KMS-11 (cell line): ENCODE measurements around the gene ACSF2.

Experiments
- H2AFZ ChIP-seq: fragments of 200-600 bp; sonication (generic); 2 replicates; pipeline ENCODE4 v1.6.1; 2016; ENCODE audit warnings: antibody characterized with exemption, mixed run types, low read depth
- H3K27ac ChIP-seq: fragments of 200-600 bp; sonication (generic); 2 replicates; pipeline ENCODE4 v1.6.1; 2016; ENCODE audit warnings: mild to moderate bottlenecking, mixed run types
- H3K27me3 ChIP-seq: fragments of 200-600 bp; sonication (generic); 2 replicates; pipeline ENCODE4 v1.6.1; 2017; ENCODE audit warnings: mild to moderate bottlenecking, low read depth, mixed run types, moderate library complexity; ENCODE audit not compliant: insufficient read depth
- H3K36me3 ChIP-seq: fragments of 200-600 bp; sonication (generic); 2 replicates; pipeline ENCODE4 v1.6.1; 2017; ENCODE audit warnings: mild to moderate bottlenecking, mixed run types; ENCODE audit not compliant: insufficient read depth
- H3K4me1 ChIP-seq: fragments of 200-600 bp; sonication (generic); 2 replicates; pipeline ENCODE4 v1.6.1; 2016; ENCODE audit warnings: mild to moderate bottlenecking, low read depth, mixed run types; ENCODE audit not compliant: poor library complexity, severe bottlenecking
- H3K4me2 ChIP-seq: fragments of 200-600 bp; sonication (generic); 2 replicates; pipeline ENCODE4 v1.7.0; 2016; ENCODE audit warnings: mild to moderate bottlenecking, mixed run types
- H3K4me3 ChIP-seq: fragments of 200-600 bp; sonication (generic); IDR thresholded peaks from 2 replicates; pipeline ENCODE4 v1.6.1; 2017; ENCODE audit warnings: low read depth, low read length, mixed read lengths; ENCODE audit not compliant: insufficient read depth
- H3K79me2 ChIP-seq: fragments of 200-600 bp; sonication (generic); 2 replicates; pipeline ENCODE4 v1.6.1; 2016; ENCODE audit warnings: low read depth, mixed run types; ENCODE audit not compliant: insufficient read depth
- H3K9ac ChIP-seq: fragments of 200-600 bp; sonication (generic); 2 replicates; pipeline ENCODE4 v1.6.1; 2016; ENCODE audit warnings: mild to moderate bottlenecking, mixed run types
- H4K20me1 ChIP-seq: fragments of 200-600 bp; sonication (generic); 2 replicates; pipeline ENCODE4 v1.6.1; 2016; ENCODE audit warnings: mild to moderate bottlenecking, mixed run types; ENCODE audit not compliant: insufficient read depth
- TF ChIP-seq, protein P1 (sequence below): fragments of 200-600 bp; sonication (generic); conservative IDR thresholded peaks from 2 replicates; pipeline ENCODE4 v1.6.1; 2017; ENCODE audit warnings: low read depth, mild to moderate bottlenecking, antibody characterized with exemption, low read length, moderate library complexity, mixed read lengths

The ACSF2 gene

GRCh38 chr17:50464736-50465135 is 38.7 kb downstream of the ACSF2 start:
- no peaks in the 10 kb centered on the region for H3K36me3 ChIP-seq
- H4K20me1 ChIP-seq, result no peaks in the 10 kb centered on the region
- no peak overlapping the region for H3K4me2 ChIP-seq
- no peak overlapping the region for H3K9ac ChIP-seq
- H3K27me3 ChIP-seq, result no peaks in the 10 kb centered on the region
- H3K27ac ChIP-seq, result no peak overlapping the region
- H2AFZ ChIP-seq, result no peak overlapping the region
- H3K4me1 ChIP-seq, result no peaks in the 10 kb centered on the region
- no peaks in the 10 kb centered on the region for H3K79me2 ChIP-seq
- TF ChIP-seq, protein P1, sequence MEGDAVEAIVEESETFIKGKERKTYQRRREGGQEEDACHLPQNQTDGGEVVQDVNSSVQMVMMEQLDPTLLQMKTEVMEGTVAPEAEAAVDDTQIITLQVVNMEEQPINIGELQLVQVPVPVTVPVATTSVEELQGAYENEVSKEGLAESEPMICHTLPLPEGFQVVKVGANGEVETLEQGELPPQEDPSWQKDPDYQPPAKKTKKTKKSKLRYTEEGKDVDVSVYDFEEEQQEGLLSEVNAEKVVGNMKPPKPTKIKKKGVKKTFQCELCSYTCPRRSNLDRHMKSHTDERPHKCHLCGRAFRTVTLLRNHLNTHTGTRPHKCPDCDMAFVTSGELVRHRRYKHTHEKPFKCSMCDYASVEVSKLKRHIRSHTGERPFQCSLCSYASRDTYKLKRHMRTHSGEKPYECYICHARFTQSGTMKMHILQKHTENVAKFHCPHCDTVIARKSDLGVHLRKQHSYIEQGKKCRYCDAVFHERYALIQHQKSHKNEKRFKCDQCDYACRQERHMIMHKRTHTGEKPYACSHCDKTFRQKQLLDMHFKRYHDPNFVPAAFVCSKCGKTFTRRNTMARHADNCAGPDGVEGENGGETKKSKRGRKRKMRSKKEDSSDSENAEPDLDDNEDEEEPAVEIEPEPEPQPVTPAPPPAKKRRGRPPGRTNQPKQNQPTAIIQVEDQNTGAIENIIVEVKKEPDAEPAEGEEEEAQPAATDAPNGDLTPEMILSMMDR, result no peak
- no peak overlapping the region for H3K4me3 ChIP-seq

GRCh38 chr17:50465171-50465570 is 39.2 kb downstream of the ACSF2 start:
- Histone ChIP-seq H3K4me1 (no peaks in the 10 kb centered on the region), H3K27me3 (no peaks in the 10 kb centered on the region), H2AFZ (no peak overlapping the region), H3K27ac (no peak overlapping the region), H3K4me2 (no peak overlapping the region), H3K79me2 (no peaks in the 10 kb centered on the region), H3K36me3 (no peaks in the 10 kb centered on the region), H4K20me1 (no peaks in the 10 kb centered on the region), H3K9ac (no peak overlapping the region), H3K4me3 (no peak overlapping the region)
- TF ChIP-seq, protein P1, result no peak

DNA sequence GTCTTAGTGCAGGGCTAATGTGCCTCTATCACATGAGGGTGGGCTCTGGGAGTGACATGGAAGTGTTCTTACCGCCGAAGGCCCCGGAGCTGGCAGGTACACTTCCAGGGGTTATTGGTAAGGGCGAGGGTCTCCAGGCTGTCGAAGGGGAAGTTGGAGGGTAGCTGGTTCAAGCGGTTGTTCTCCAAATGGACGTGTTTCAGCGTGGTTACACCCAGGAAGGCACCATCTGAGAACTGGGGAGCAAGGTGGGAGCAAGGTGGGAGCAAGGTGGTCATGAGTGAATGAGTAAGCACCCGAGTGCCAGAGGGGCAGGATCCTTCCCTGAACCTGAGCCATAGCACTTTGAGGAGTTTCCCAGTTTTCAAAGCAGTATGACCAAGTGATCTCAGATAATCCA is 39.6 kb downstream of the ACSF2 start:
- H3K9ac ChIP-seq, result no peak overlapping the region
- H3K4me1 ChIP-seq, result no peaks in the 10 kb centered on the region
- no peak overlapping the region for H3K4me3 ChIP-seq

DNA sequence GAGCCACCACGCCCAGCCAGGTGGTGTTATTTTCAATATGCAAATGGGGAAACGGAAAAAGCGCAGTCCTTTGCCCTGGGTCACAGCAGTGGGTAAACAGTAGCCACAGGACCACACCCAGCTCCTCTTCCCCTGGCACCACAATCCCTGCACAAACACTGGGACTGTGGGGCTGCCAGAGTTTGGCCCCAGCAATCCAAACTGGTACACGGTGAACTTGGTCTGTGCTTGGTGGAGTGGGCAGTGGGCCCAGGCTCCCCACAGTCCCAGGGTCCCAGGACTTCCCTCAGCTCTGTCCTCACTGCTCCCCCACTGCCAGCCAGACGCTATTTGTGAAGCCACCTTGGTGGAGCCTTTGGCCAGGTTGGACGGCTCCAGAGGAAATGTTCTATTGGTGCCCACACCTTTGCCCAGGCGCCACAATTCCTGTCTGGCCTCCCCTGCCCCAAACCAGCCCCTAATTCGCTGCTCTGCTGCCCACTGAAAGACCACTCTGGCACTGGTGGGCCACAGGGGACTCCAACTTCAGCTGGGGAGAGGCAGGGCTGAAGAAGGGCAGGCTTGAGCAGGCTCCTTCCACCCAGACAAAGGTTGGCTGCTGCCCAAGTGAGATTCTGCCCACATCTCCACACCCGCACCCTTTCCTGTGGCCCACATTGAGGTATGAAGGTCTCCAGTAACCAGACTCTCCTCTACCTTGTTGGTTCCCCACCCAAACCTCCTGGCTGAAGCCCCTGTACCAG is 40.5 kb downstream of the ACSF2 start:
- no peaks in the 10 kb centered on the region for H3K27me3 ChIP-seq
- H4K20me1 ChIP-seq, result no peaks in the 10 kb centered on the region
- no peak overlapping the region for H3K9ac ChIP-seq
- H3K79me2 ChIP-seq, result no peaks in the 10 kb centered on the region
- no peak overlapping the region for H3K4me3 ChIP-seq
- no peak overlapping the region for H3K4me2 ChIP-seq
- no peaks in the 10 kb centered on the region for H3K4me1 ChIP-seq
- TF ChIP-seq, protein P1, result no peak
- H2AFZ ChIP-seq, result no peak overlapping the region
- no peak overlapping the region for H3K27ac ChIP-seq
- H3K36me3 ChIP-seq, result no peaks in the 10 kb centered on the region

More for the DNA sequence above, 39.6 kb downstream of the ACSF2 start:
- Histone ChIP-seq H2AFZ (no peak overlapping the region), H3K27me3 (no peaks in the 10 kb centered on the region), H3K36me3 (no peaks in the 10 kb centered on the region), H3K79me2 (no peaks in the 10 kb centered on the region), H3K4me2 (no peak overlapping the region), H4K20me1 (no peaks in the 10 kb centered on the region), H3K27ac (no peak overlapping the region)
- TF ChIP-seq, protein P1, result no peak
